Stimulated activated CD8-positive, alpha-beta memory T cell treated with anti-CD3 and anti-CD28 coated beads, Interleukin-15, amount 100 ng/mL, for 4 hours (primary cell): ENCODE measurements around the gene HSPA12A.
"Not testable (repeated sequence)": the region's sequence is repeated elsewhere in the genome, so short reads cannot be mapped to it uniquely, and the experiment has no call there.

ENCODE experiments used
- DNase-seq, 2 donors: peaks; one replicate each; pipeline ENCODE4 v3.0.0-alpha.2; 2020; ENCODE audit warnings: low read depth in 2 of 2

HSPA12A gene

GRCh38 chr10:116718058-116718457, 24.3 kb downstream of the HSPA12A start:
- no peak for DNase-seq

GRCh38 chr10:116716381-116716780, 26.0 kb downstream of the HSPA12A start:
- no peak for DNase-seq

- no peak for DNase-seq
Measured at GRCh38 chr10:116715839-116716377, 26.5 kb downstream of the HSPA12A start.

- no peak for DNase-seq
Measured at GRCh38 chr10:116715341-116715740, 27.0 kb downstream of the HSPA12A start.

GRCh38 chr10:116713846-116714245, 28.5 kb downstream of the HSPA12A start:
- no peak for DNase-seq

GRCh38 chr10:116712989-116713543, 29.3 kb downstream of the HSPA12A start:
- no peak for DNase-seq

GRCh38 chr10:116712519-116712918, 29.8 kb downstream of the HSPA12A start:
- no peak for DNase-seq

- DNase-seq = not testable (repeated sequence)
Measured at GRCh38 chr10:116711803-116712202, 30.6 kb downstream of the HSPA12A start.

GRCh38 chr10:116710076-116710475, 32.3 kb downstream of the HSPA12A start:
- DNase-seq = no peak

GRCh38 chr10:116708877-116709276, 33.5 kb downstream of the HSPA12A start:
- no peak for DNase-seq

- DNase-seq = no peak
Measured at GRCh38 chr10:116708391-116708821, 34.0 kb downstream of the HSPA12A start.

GRCh38 chr10:116707981-116708380, 34.4 kb downstream of the HSPA12A start:
- DNase-seq = no peak

- DNase-seq = no peak
Measured at GRCh38 chr10:116706281-116706680, 36.1 kb downstream of the HSPA12A start.

- DNase-seq = no peak
Measured at GRCh38 chr10:116705498-116705897, 36.9 kb downstream of the HSPA12A start.

GRCh38 chr10:116704926-116705325, 37.4 kb downstream of the HSPA12A start:
- no peak for DNase-seq

GRCh38 chr10:116702165-116702564, 40.2 kb downstream of the HSPA12A start:
- DNase-seq = no peak

GRCh38 chr10:116699471-116700150, 42.8 kb downstream of the HSPA12A start:
- DNase-seq = no peak

GRCh38 chr10:116699049-116699448, 43.3 kb downstream of the HSPA12A start:
- no peak for DNase-seq

- no peak for DNase-seq
Measured at GRCh38 chr10:116698364-116698763, 44.0 kb downstream of the HSPA12A start.

- DNase-seq = no peak
Measured at GRCh38 chr10:116697816-116698215, 44.5 kb downstream of the HSPA12A start.

- no peak for DNase-seq
Measured at GRCh38 chr10:116696919-116697318, 45.4 kb downstream of the HSPA12A start.

GRCh38 chr10:116694927-116695268, 47.5 kb downstream of the HSPA12A start:
- no peak for DNase-seq

GRCh38 chr10:116694243-116694926, 48.0 kb downstream of the HSPA12A start:
- no peak for DNase-seq
